Prostate gland (tissue), 2 donors: ENCODE measurements around the gene SRGAP3.

ENCODE experiments used
- CTCF ChIP-seq, 4 experiments: fragments of 200-600 bp in 2 of 4; fragments of 450-650 bp in 2 of 4; sonication (generic) in 2 of 4; IDR thresholded peaks; 1 replicate in 3 of 4; 2 replicates in 1 of 4; pipeline ENCODE4 v1.5.1; 2016 to 2019; ENCODE audit warnings: antibody characterized with exemption in 4 of 4, mild to moderate bottlenecking in 2 of 4, moderate library complexity in 2 of 4
- POLR2A ChIP-seq: fragments of 450-650 bp; IDR thresholded peaks from one replicate; pipeline ENCODE4 v1.6.1; 2016; ENCODE audit warnings: antibody characterized with exemption, mild to moderate bottlenecking

GRCh38 chr3:9019259-9019961 is 230.0 kb downstream of the SRGAP3 start:
- TF ChIP-seq CTCF (IDR thresholded peaks at IDR 0.05) (no peak), POLR2A (no peak)
